Muscle layer of colon (tissue), 2 donors: Measurements from ENCODE around the gene CDH1.
"Not testable (repeated sequence)": the region's sequence is repeated elsewhere in the genome, so short reads cannot be mapped to it uniquely, and the experiment has no call there.

ENCODE experiments used
- H3K27ac ChIP-seq: one replicate; pipeline ENCODE4 v1.7.0; 2013; ENCODE audit warnings: low read depth, mild to moderate bottlenecking, low read length, moderate library complexity
- H3K27me3 ChIP-seq, 2 donors: one replicate each; pipeline ENCODE4 v1.7.0; 2013; ENCODE audit warnings: low read length in 2 of 2, mild to moderate bottlenecking in 2 of 2; ENCODE audit not compliant: insufficient read depth in 2 of 2, control insufficient read depth in 1 of 2
- H3K36me3 ChIP-seq: one replicate; pipeline ENCODE4 v1.7.0; 2013; ENCODE audit warnings: mild to moderate bottlenecking, low read length; ENCODE audit not compliant: insufficient read depth
- H3K4me1 ChIP-seq: one replicate; pipeline ENCODE4 v1.7.0; 2013; ENCODE audit warnings: mild to moderate bottlenecking, low read length; ENCODE audit not compliant: insufficient read depth
- H3K4me3 ChIP-seq, 2 donors: one replicate each; pipeline ENCODE4 v1.7.0; 2013; ENCODE audit warnings: low read length in 2 of 2, low read depth in 1 of 2, mild to moderate bottlenecking in 1 of 2, moderate library complexity in 1 of 2
- H3K9ac ChIP-seq: one replicate; pipeline ENCODE4 v1.7.0; 2013; ENCODE audit warnings: low read length
- H3K9me3 ChIP-seq: one replicate; pipeline ENCODE4 v1.7.0; 2013; ENCODE audit warnings: mild to moderate bottlenecking, low read length
- donor health status: abdominal sarcoma.
- donor health status: Adenocarcinoma of cecum.

CDH1 gene

GRCh38 chr16:68782198-68783174 lies 45.4 kb downstream of the CDH1 start:
- no peaks in the 10 kb centered on the region for H3K27me3 ChIP-seq
- H3K4me1 ChIP-seq: peaks cover 3% of the 10 kb centered on the region
- H3K27ac ChIP-seq: no peak overlapping the region

GRCh38 chr16:68784226-68784625 lies 47.1 kb downstream of the CDH1 start:
- peaks cover 3% of the 10 kb centered on the region for H3K4me1 ChIP-seq
- H3K9me3 ChIP-seq: no peaks in the 10 kb centered on the region
- no peaks in the 10 kb centered on the region for H3K36me3 ChIP-seq
- H3K27ac ChIP-seq: no peak overlapping the region
- no peak overlapping the region for H3K9ac ChIP-seq
- no peak overlapping the region for H3K4me3 ChIP-seq
- no peaks in the 10 kb centered on the region for H3K27me3 ChIP-seq

More at GRCh38 chr16:68782198-68783174, 45.4 kb downstream of the CDH1 start:
- no peak overlapping the region for H3K4me3 ChIP-seq
- H3K9ac ChIP-seq: no peak overlapping the region
- no peaks in the 10 kb centered on the region for H3K36me3 ChIP-seq
- H3K9me3 ChIP-seq: no peaks in the 10 kb centered on the region

GRCh38 chr16:68784721-68785120 lies 47.6 kb downstream of the CDH1 start:
- H3K27ac ChIP-seq: no peak overlapping the region
- H3K4me3 ChIP-seq: no peak overlapping the region
- H3K36me3 ChIP-seq: no peaks in the 10 kb centered on the region
- H3K4me1 ChIP-seq: peaks cover 3% of the 10 kb centered on the region
- H3K27me3 ChIP-seq: no peaks in the 10 kb centered on the region
- no peaks in the 10 kb centered on the region for H3K9me3 ChIP-seq
- no peak overlapping the region for H3K9ac ChIP-seq

- Histone ChIP-seq H3K4me3 (no peak overlapping the region), H3K9ac (no peak overlapping the region), H3K27ac (no peak overlapping the region), H3K36me3 (no peaks in the 10 kb centered on the region), H3K4me1 (peaks cover 3% of the 10 kb centered on the region), H3K27me3 (no peaks in the 10 kb centered on the region), H3K9me3 (no peaks in the 10 kb centered on the region)
Observed at GRCh38 chr16:68785715-68786114, 48.6 kb downstream of the CDH1 start.

- no peak overlapping the region for H3K4me3 ChIP-seq
- H3K4me1 ChIP-seq: peaks cover 3% of the 10 kb centered on the region
- no peaks in the 10 kb centered on the region for H3K27me3 ChIP-seq
- no peak overlapping the region for H3K27ac ChIP-seq
- H3K9me3 ChIP-seq: no peaks in the 10 kb centered on the region
- no peaks in the 10 kb centered on the region for H3K36me3 ChIP-seq
- no peak overlapping the region for H3K9ac ChIP-seq
Observed at GRCh38 chr16:68786685-68787418, 49.8 kb downstream of the CDH1 start.

- H3K27me3 ChIP-seq, H3K9me3 ChIP-seq, H3K36me3 ChIP-seq, H3K4me1 ChIP-seq, H3K9ac ChIP-seq, H3K27ac ChIP-seq, H3K4me3 ChIP-seq: not testable (repeated sequence)
Observed at GRCh38 chr16:68787419-68787807, 50.3 kb downstream of the CDH1 start.

- no peak overlapping the region for H3K4me3 ChIP-seq
- peaks cover 3% of the 10 kb centered on the region for H3K4me1 ChIP-seq
- H3K36me3 ChIP-seq: no peaks in the 10 kb centered on the region
- H3K9me3 ChIP-seq: no peaks in the 10 kb centered on the region
- no peaks in the 10 kb centered on the region for H3K27me3 ChIP-seq
- H3K9ac ChIP-seq: no peak overlapping the region
- H3K27ac ChIP-seq: no peak overlapping the region
Observed at GRCh38 chr16:68790130-68790761, 53.2 kb downstream of the CDH1 start.

- H3K4me1 ChIP-seq: peaks cover 3% of the 10 kb centered on the region
- H3K9ac ChIP-seq: no peak overlapping the region
- no peaks in the 10 kb centered on the region for H3K9me3 ChIP-seq
- no peaks in the 10 kb centered on the region for H3K27me3 ChIP-seq
- no peak overlapping the region for H3K27ac ChIP-seq
- no peaks in the 10 kb centered on the region for H3K36me3 ChIP-seq
- H3K4me3 ChIP-seq: no peak overlapping the region
Observed at GRCh38 chr16:68790944-68791343, 53.9 kb downstream of the CDH1 start.

- no peaks in the 10 kb centered on the region for H3K4me1 ChIP-seq
- no peak overlapping the region for H3K9ac ChIP-seq
- H3K27me3 ChIP-seq: no peaks in the 10 kb centered on the region
- H3K9me3 ChIP-seq: no peaks in the 10 kb centered on the region
- no peak overlapping the region for H3K4me3 ChIP-seq
- H3K27ac ChIP-seq: no peak overlapping the region
- no peaks in the 10 kb centered on the region for H3K36me3 ChIP-seq
Observed at GRCh38 chr16:68792465-68793324, 55.6 kb downstream of the CDH1 start.

GRCh38 chr16:68793401-68793857 lies 56.3 kb downstream of the CDH1 start:
- no peaks in the 10 kb centered on the region for H3K4me1 ChIP-seq
- H3K36me3 ChIP-seq: no peaks in the 10 kb centered on the region
- H3K27me3 ChIP-seq: no peaks in the 10 kb centered on the region
- H3K4me3 ChIP-seq: no peak overlapping the region
- H3K9ac ChIP-seq: no peak overlapping the region
- no peak overlapping the region for H3K27ac ChIP-seq
- H3K9me3 ChIP-seq: no peaks in the 10 kb centered on the region
